ENCODE measurements around the gene RBM3. TPM values are rescaled to one million over a fixed set of nuclear protein-coding genes. Genes with fewer than 3 reads are reported as not detected.

The RBM3 gene
- total and polyA plus RNA-seq, 2 of the 8 experiments (the other 6 are each of a cell fraction or from before 2014, with no cell fraction given), result 99.6 to 164 TPM

DNA sequence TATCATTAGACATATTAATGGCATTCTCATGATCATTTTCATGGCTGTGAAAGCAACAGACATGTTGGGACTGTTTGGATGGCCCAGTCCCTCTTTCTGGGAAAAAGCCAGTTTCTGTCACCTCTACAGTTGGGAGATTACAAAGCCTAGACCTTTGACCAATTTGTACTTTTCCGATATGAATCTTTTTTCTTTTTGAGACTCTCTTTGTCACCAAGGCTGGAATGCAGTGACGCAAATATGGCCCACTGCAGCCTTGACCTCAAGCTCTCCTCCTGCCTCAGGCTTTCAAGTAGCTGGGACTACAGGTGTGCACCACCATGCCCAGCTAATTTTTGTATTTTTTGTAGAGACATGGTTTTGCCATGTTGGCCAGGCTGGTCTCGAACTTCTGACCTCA, 25.4 kb upstream of the RBM3 start:
- Histone ChIP-seq H4K91ac (replicated peaks; ENCODE audit: insufficient read length, low read length) (no peak overlapping the region), H3K36me3 (ENCODE audit: control insufficient read depth in 2 of 4, insufficient read depth in 4 of 4, low read length in 3 of 4) (peaks cover 0 to 4% (median 1%) of the 10 kb centered on the region in 4 experiments; a peak in 2 of 8 replicates), H2BK5ac (ENCODE audit: low read depth, low read length) (no peak overlapping the region), H3K9ac (replicated peaks in 1 of 4; ENCODE audit: extremely low read depth in 1 of 4, low read depth in 3 of 4, low read length in 3 of 4) (no peak overlapping the region), H3K27me3 (replicated peaks in 1 of 4; ENCODE audit: control insufficient read depth in 3 of 4, extremely low read depth in 1 of 4, insufficient read depth in 3 of 4, low read length in 3 of 4) (no peaks in the 10 kb centered on the region), H3K4me1 (replicated peaks in 1 of 4; ENCODE audit: control insufficient read depth in 3 of 4, insufficient read depth in 4 of 4, low read length in 3 of 4) (no peaks in the 10 kb centered on the region), H3K79me2 (ENCODE audit: control insufficient read depth in 1 of 2, insufficient read depth in 2 of 2, low read length in 2 of 2) (no peaks in the 10 kb centered on the region), H3K27ac (ENCODE audit: low read depth, low read length) (no peak overlapping the region), H2BK15ac (ENCODE audit: low read length) (no peak overlapping the region), H2BK120ac (replicated peaks; ENCODE audit: low read depth, low read length) (no peak overlapping the region), H4K20me1 (replicated peaks in 1 of 2; ENCODE audit: control insufficient read depth in 1 of 2, insufficient read depth in 2 of 2, low read length in 2 of 2) (no peaks in the 10 kb centered on the region), H3K18ac (ENCODE audit: extremely low read depth, low read length) (no peak overlapping the region), H4K5ac (ENCODE audit: insufficient read length, low read depth, low read length) (no peak overlapping the region), H2AK5ac (ENCODE audit: low read depth, low read length) (no peak overlapping the region), H4K8ac (ENCODE audit: extremely low read depth, insufficient read depth, low read length) (no peak overlapping the region), H3K4me3 (ENCODE audit: extremely low read depth in 1 of 4, insufficient read depth in 2 of 4, low read depth in 3 of 4, low read length in 4 of 4) (no peak overlapping the region), H3K56ac (replicated peaks; ENCODE audit: insufficient read length, low read depth, low read length) (no peak overlapping the region), H3K14ac (ENCODE audit: insufficient read length) (no peak overlapping the region), H3K4ac (replicated peaks; ENCODE audit: insufficient read length, low read depth, low read length) (no peak overlapping the region), H3K9me3 (ENCODE audit: insufficient read depth in 2 of 2, low read depth in 1 of 2, low read length in 1 of 2) (no peaks in the 10 kb centered on the region), H3K79me1 (ENCODE audit: low read depth, low read length) (no peaks in the 10 kb centered on the region), H2AFZ (ENCODE audit: low read length) (no peak overlapping the region), H3K23ac (ENCODE audit: insufficient read length) (no peak overlapping the region), H3K23me2 (ENCODE audit: low read depth, low read length) (no peaks in the 10 kb centered on the region), H2BK12ac (ENCODE audit: low read depth, low read length) (no peak overlapping the region), H3K4me2 (ENCODE audit: insufficient read depth in 1 of 2, low read depth in 2 of 2, low read length in 2 of 2) (no peak overlapping the region), H2BK20ac (ENCODE audit: low read length) (no peak overlapping the region)
- ChIA-PET POLR2A (ENCODE audit: partially characterized antibody) (no interaction called here), CTCF (ENCODE audit: partially characterized antibody) (no interaction called here)
- 94% methylated on average over 3 of the region's 3 CpGs; no CpG with 5 or more reads in 1 of the 2 experiments for WGBS, 2 experiments (ENCODE audit: extremely low coverage in 1 of 2, insufficient coverage in 1 of 2, insufficient read length in 1 of 2, insufficient replicate concordance in 2 of 2, low coverage in 1 of 2, low lambda C conversion rate in 2 of 2, missing lambda C conversion rate in 1 of 2)
- TF ChIP-seq TAF7 (optimal IDR thresholded peaks at IDR 0.05; ENCODE audit: borderline replicate concordance, low read depth, low read length) (no peak), PHF8 (conservative IDR thresholded peaks at IDR 0.05; ENCODE audit: low read depth, low read length) (no peak), POLR2AphosphoS5 (IDR thresholded peaks at IDR 0.05; ENCODE audit: low read depth, low read length) (no peak), HDAC6 (IDR thresholded peaks at IDR 0.05; ENCODE audit: low read depth, low read length) (no peak), KDM5A (IDR thresholded peaks at IDR 0.05; ENCODE audit: low read length) (no peak), BCL11A (IDR thresholded peaks at IDR 0.05; ENCODE audit: low read depth in 2 of 2, low read length in 2 of 2) (no peak), JUND (IDR thresholded peaks at IDR 0.05; ENCODE audit: low read length) (no peak), CHD1 (IDR thresholded peaks at IDR 0.05; ENCODE audit: low read depth, low read length) (no peak), CEBPB (IDR thresholded peaks at IDR 0.05; ENCODE audit: low read depth, low read length) (no peak), SAP30 (IDR thresholded peaks at IDR 0.05; ENCODE audit: insufficient read depth, insufficient replicate concordance, low read length) (no peak), NRF1 (IDR thresholded peaks at IDR 0.05; ENCODE audit: low read depth, low read length) (no peak)
- FAIRE-seq (no peak), DNase-seq (ENCODE audit: low read depth in 1 of 2, low spot score in 2 of 2) (no peak)
